ENCODE data around the gene NKX1-2. TPM values are rescaled to one million over a fixed set of nuclear protein-coding genes. Genes with fewer than 3 reads are reported as not detected.
A peak's percentile ranks its signal among the peaks of the same experiment; 100 is the strongest.

The NKX1-2 gene
- total RNA-seq, 1 donor from 2014 or later = 0.05 TPM

GRCh38 chr10:124418726-124419501 is 30.9 kb downstream of the NKX1-2 start, which contains the start of gene OAT:
Gene OAT (minus strand): TSS chr10:124418923. CDS start chr10:124412171, 6,752 bp downstream.
- DNase-seq (ENCODE audit: low spot score) (peak; percentile 95), ATAC-seq (peak; percentile 93)

GRCh38 chr10:124417895-124418725 is 31.7 kb downstream of the NKX1-2 start:
- ATAC-seq = peak; percentile 37
- DNase-seq (ENCODE audit: low spot score) = peak; percentile 60

- peak; percentile 18 for ATAC-seq
- no peak for DNase-seq (ENCODE audit: low spot score)
Measured at GRCh38 chr10:124416733-124417132, 33.1 kb downstream of the NKX1-2 start.

- ATAC-seq = no peak
Measured at GRCh38 chr10:124415210-124415609, 34.6 kb downstream of the NKX1-2 start.

GRCh38 chr10:124414076-124414475 is 35.8 kb downstream of the NKX1-2 start:
- no peak for DNase-seq (ENCODE audit: low spot score)
- no peak for ATAC-seq

More at GRCh38 chr10:124415210-124415609, 34.6 kb downstream of the NKX1-2 start:
- DNase-seq (ENCODE audit: low spot score) = no peak

GRCh38 chr10:124409696-124410095 is 40.1 kb downstream of the NKX1-2 start:
- DNase-seq (ENCODE audit: low spot score) = no peak
- no peak for ATAC-seq

- DNase-seq (ENCODE audit: low spot score) (no peak), ATAC-seq (no peak)
Measured at GRCh38 chr10:124408357-124408756, 41.5 kb downstream of the NKX1-2 start.

- ATAC-seq (no peak), DNase-seq (ENCODE audit: low spot score) (no peak)
Measured at GRCh38 chr10:124407456-124407855, 42.4 kb downstream of the NKX1-2 start.

GRCh38 chr10:124403548-124403947 is 46.3 kb downstream of the NKX1-2 start:
- DNase-seq (ENCODE audit: low spot score) (peak; percentile 44), ATAC-seq (peak; percentile 98)

GRCh38 chr10:124402273-124402672 is 47.6 kb downstream of the NKX1-2 start:
- DNase-seq (ENCODE audit: low spot score) (no peak), ATAC-seq (no peak)

GRCh38 chr10:124401633-124402032 is 48.2 kb downstream of the NKX1-2 start:
- ATAC-seq = no peak

More at GRCh38 chr10:124401633-124402032, 48.2 kb downstream of the NKX1-2 start:
- DNase-seq (ENCODE audit: low spot score) = peak; percentile 10

Other genes with a start within 250 kb of the NKX1-2 start
- 42.7 TPM for gene OAT, start 31.1 kb downstream of the NKX1-2 start, total RNA-seq
- 52.0 TPM for gene LHPP, start 11.8 kb upstream of the NKX1-2 start, total RNA-seq

Measured in left lobe of liver (tissue), 2 donors.